Left renal cortex interstitium (tissue), 4 donors: Measurements from ENCODE around the gene H2BK1. TPM values are rescaled to one million over a fixed set of nuclear protein-coding genes. Genes with fewer than 3 reads are reported as not detected.

Experiments
- DNase-seq, 4 donors: peaks; one replicate each; pipeline ENCODE4 v3.0.0-alpha.2; 2013; ENCODE audit warnings: low read depth in 4 of 4, low spot score in 2 of 4, missing footprints in 1 of 4
- polyA plus RNA-seq, 4 donors: library from polyadenylated mRNA; unstranded; fragments of 120-200 nt; gene quantifications; one replicate each; pipeline ENCODE4 v1.2.1, GENCODE V29; 2013; ENCODE audit not compliant: insufficient read length in 4 of 4

H2BK1 gene
- not detected for polyA plus RNA-seq

DNA sequence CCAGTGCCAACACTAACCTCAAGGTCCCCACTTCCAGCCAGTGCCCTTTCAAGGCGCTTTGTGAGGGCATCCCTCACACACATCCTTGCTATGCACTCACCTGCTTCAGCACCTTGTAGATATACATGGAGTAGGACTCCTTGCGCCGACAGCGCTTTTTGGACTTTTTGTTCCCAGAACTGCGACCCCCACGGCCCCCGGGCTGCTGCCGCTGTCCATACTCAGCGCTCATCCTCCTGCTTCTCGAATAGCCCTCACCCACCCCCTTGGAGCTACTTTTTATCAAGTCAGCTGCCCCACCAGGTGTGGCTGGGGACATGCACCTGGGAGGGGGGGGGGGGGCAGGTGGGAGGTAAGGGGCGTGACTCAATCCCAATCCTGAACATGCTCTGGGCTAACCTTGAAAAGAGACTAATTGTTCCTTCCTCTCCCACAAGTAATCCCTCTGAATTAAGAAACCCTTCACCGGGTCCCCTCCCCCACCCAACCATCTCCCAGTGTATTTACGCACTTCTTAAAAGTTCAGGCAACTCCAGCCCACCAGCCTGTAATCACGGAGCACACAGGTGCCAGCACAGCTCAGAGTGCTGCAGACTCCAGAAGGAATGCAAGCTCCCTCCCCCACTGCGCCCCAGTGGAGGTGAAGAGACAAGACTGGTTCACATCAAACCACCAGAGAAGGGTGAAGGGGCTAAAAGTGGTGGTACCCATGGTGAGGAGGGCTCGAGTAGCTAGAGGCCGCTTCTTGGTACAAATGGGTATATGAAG lies at the start of gene H2BK1:
Gene H2BK1, minus strand, starts transcription at position 402 of the 768 bp plus-strand sequence. Its CDS starts 170 bp downstream, at position 232.
- DNase-seq: no peak

DNA sequence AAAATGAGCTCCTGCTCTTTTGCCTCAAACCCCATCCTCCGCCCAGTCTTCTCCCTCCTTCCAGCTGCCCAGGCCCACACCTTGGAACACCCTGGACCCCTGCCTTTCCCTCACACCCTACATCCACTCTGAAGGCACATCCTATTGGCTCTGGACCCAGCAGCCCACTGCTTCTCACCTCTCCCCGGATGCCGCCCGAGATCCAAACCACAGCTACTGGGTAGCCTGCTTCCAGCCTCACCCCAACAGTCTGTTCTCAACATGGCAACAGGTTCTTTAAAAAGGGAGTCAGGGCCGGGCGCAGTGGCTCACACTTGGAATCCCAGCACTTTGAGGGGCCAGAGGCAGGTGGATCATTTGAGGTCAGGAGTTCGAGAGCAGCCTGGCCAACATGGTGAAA lies 47.7 kb upstream of the H2BK1 start:
- no peak for DNase-seq

DNA sequence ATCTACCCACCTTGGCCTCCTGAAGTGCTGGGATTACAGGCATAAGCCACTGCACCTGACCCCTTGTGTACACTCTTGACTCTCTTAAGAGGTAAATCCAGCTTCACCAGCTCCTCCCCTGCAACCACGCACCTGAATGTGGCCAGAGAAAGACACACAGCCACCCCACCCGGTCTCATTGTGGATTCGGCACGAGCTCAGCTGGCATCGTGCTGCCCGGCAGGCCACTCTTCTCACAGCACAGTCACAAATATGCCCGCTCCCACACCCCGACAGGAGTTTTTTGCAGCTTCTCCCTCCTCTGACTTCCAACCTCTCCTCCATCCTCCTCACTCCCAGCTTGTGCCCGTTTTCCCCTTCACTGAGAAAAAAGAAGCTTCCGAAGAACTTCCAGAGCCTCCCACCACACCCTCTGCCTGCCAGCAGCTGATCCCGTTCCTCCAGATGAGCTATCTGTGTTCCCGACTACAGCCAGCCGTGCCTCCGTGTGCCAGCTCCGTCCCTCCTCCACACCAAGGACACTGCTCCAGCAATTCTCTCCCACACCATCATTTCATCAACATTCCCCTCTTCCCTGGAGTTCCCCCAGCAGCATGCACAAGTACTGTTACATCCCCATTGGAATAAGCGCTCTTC lies 46.2 kb upstream of the H2BK1 start:
- DNase-seq: no peak

DNA sequence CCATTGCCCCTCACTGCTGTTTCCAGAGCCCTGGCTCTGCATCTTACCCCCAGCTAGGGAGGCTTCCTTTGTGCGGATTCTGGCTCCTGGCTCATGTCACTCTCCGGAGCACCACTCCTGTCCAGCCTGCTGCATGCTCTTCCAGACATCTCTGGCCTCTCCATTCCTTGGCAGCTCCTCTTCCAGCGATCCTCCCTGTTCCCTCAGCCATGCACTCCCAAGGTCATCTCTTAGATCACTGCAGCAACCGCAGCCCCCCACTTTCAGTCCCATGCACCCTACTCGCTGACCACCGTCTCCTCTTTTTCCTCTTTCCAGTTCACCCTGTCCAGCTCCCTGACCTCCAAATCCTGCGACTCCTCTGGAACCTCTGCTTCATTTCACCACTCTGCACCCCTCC lies 45.1 kb upstream of the H2BK1 start:
- DNase-seq: no peak

DNA sequence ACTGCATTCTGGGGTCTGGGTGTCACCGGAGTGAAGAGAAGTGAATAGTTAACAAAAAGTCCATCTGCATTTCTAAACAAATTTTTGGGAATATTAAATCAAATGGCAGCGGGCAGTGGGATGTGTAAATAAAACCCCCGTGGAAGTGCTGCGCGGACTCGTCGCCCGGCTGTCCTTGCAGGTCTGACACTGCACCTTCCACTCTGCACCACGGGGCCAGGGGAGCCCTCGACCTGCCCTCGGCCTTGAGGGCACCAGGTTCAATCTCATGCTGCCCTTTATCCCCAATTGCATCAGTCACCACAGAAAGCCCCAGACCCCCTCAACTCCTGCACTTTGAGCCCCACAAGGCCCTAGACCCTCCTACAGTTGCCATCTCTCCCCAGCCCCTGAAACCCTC lies 44.6 kb upstream of the H2BK1 start:
- no peak for DNase-seq

DNA sequence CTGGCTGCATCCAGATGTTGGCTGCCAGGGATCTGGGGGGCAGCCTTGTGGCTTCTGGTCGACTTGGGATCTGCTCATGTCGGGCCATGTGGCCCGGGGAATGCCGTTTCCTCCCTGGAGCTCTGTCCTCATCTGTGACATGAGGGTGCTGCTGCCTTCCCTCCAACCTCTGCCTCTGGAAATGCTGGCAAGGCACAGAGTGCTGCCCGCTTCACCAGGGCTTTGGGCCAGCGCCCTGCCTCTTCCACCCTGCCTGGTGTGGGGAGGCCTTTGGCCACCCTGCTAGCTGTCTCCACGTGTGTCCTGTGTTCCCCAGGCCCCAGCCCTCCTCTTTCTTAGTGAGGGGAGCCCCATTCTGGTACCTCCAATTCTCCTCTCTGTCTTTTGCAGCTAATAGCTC lies 44.0 kb upstream of the H2BK1 start:
- DNase-seq: no peak

DNA sequence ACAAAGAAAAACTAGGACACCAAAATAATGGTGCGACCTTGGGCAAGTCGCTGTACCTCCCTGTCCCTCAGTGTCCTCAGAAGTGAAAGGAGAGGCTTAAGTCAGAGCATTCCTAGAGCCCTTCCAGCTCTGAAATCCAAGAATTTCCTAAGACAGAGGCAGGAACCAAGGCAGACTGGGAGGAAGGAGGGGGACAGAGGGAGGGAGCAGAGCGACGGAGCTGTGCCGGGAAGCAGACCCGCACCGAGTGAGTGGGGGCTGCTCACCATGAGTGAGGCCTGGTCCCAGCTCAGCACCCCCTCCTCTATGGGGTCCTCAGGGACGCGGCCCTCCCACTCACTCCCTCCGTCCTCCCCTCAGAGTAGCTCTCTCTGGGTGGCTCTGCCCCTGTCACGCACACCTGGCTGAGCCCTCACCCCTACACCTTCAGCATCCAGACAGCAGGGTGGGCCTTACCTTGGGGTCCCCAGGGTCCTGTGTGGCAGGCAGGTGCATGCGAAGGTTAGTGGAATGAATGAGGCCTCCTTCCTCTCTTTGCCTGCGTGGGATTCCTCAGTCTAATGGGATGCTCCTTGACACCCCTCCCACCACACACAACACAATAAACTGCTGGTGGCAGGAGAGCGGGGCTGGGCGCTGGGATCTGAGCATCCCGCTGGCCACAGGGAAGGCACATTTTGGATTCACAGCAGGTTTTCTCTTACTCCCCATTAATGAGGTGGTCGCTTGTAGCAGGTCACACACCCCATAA lies 42.8 kb upstream of the H2BK1 start:
- DNase-seq: no peak

DNA sequence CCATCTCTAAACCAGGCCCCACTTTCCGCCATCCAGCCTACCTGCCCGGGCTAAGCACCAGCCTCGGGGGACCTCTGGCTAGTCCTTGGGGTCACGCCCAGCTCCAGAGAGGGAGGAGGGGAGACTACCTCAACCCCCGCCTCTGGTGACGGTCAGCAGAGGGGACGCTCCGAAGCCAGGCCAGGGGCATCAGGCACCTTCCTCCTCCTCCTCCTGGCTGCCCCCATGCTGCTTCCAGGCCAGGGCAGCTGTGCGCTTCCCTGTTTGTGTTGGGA lies 42.2 kb upstream of the H2BK1 start:
- DNase-seq: no peak

DNA sequence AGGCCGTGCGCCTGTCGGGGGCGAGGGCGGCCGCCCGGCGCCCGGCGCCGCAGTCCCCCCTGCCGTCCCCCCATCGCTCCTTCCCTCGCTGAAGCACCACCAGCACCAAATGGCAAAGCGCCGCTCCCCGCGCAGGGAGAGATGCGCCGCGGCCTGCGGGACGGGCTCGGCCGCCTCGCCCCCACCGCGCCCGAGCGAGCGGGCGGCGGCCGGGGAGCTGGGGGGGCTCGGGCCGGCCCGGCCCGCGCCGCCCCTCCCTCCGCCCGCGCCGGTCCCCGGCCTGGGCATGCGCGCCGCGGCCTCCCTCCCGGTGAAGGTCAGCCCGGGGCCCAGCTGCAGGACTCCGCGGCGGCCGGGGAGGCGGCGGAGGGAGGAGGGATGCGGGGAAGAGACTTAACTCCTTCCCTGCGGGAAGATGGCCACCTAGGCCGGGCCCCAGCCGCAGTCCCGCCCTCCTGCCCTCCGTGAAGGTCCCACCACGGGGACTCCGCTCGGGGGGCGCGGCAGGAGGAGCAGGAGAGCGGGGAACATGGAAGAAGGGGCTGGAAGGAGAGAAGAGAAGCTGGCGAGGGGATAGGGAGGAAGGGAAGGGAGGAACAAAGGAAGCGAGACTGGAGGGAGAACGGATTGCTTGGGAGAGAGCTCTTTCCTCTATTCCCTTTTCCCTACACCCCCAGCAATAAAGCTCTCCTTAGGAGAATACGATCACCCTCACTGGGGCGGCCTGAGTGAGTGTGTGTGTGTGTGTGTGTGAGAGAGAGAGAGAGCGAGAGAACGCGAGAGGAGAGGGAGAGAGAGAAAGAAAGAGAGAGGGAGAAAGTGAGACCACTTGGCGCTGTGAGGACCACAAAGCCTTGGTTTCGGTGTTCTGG lies 41.6 kb upstream of the H2BK1 start:
- peak in 1 of 4 donors; percentile 65 for DNase-seq

DNA sequence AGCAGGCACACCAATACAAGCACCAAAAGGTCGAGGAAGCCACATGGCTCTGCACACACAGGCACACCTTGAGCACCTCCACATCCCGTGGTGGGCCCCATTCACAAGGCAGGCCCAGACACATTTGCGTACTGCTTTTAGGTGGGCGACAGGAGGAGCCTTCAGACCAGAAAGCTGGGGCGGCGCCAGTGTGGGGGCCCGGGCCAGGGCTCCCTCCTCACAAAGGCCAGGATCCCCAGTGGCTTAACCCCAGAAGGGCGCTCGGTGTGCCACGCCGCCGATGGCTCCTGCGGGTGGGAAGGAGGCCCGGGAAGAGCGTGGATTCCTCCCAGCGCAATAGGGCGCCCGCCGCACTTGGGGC lies 41.0 kb upstream of the H2BK1 start:
- no peak for DNase-seq

DNA sequence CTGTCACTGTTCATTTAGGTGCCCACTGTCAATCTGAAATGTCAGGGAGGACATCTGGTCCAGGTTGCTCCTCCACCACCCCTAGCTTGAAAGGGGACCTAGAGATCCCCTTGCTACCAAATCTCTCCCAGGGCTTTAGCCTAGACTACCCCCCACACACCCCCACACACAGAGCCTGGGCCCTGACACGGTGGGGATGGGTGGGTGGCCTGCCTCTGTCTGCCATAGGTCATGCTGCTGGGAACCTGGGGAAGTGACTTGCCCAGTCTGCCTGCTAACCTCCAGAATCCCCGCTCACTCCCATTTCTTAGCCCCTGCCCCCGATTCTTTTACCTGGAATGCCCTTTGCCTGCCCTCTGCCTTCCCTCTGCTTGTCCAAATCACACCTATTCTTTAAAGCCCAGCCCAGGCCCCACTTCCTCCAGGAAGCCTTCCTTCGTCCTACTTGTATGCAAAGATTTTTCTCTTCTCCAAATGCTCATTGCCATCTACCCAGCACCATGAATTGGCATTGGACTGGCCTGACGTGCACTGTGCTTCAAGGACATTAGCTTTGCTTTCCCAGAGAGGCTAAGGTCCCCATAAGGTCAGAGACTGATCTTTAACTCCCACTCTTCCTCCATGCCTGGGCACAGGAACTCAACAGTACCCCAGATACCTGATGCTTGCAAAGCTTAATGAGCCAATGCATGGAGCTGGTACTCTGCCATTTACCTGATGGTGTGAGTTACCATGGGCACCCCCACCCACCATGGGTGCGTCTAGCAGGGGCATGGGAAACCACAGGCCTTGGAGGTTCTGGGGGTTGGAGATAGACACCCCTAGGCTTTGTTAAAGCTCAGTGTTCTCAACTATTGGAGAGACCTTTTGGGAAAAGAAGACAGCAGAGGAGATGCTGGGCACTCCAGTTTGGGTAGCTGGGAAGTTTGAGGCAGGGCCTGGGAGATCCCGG lies 40.2 kb upstream of the H2BK1 start:
- no peak for DNase-seq

DNA sequence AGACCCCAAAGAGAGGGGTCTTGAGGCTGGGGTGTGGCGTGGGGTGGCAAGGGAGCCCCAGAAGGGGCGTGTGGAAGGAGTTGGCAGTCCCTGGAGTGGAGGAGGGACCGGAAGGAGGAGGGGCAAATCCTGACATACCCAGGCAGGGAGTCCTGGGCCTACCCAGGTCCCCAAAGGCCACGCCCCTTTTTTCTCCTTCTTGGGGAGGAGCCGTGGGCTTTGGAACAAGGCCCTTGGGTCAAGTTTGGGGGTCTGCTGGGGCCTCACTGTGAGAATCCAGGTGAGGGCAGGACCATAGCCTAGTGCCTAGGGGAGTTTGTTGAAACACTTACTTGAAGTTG lies 39.4 kb upstream of the H2BK1 start:
- DNase-seq: no peak

DNA sequence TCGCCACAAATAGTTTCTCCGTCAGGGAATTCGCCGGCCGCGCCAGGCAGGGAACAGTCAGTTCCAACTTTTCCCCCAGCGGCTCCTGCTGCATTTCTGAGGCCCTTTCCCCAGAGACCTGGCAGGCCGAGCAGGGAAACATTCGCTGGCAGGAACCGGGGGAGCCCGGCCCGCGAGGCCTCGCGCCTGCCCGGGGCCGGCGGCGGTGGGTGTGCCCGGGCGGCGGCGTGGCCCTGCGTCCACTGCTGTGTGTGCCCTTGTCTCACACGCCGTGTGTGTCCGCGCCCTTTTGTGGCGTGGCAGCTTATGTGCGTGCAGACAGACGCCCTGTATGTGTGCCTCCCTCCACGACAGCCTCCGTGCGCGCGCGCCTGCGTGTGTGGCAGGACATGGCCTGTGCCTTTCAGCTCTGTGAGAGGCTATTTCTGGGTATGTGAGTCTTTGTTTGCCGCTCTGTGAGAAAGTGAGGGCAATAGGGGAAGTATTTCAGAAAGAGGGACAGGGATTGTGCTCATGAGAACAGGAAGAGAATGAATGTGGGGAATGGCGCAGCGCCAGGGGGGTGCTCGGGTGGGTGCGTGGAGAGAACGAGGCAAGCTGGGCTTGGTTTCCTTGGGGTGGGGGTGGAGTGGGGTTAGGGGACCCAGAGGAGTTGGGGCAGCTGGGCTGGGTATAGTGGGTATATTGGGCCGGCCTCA lies 38.9 kb upstream of the H2BK1 start:
- no peak for DNase-seq

DNA sequence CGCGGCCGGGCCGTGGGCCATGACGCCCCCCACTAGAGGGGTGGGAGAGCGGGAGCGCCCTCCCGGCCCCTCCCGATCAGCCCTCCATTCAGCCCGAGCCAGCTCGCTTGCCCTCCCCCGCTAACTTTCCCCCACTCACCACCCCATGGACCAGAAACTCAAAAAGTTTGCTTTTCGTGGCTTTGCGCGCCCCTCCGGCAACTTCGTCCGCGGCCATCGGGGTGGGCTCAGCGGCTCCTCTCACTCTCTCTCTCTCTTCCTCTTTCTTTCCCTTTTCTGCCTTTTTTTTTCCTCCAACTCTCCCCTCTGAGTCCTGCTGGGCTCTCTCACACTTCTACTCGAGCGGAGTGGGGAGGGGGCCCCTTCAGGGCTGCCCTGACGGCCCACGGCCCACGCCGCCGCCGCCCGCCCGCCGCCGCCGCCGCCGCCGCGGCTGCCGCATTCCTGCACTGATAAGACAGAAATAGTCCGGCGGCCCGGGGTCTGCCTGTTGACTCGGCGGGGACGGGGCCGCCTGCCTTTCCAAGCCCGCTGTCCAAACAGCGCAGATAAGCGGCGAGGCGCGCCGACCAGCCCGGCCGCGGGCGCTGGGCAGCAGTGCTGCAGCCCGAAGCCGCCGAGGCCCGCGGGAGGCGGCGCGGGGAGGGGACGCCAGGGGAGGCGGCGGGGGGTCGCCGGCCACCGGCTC lies 38.2 kb upstream of the H2BK1 start, which contains the start of gene SMARCD3:
Gene SMARCD3, minus strand, starts transcription at position 349 of the 688 bp plus-strand sequence. Its CDS starts 132 bp downstream, at position 217.
- DNase-seq: peak in 1 of 4 donors; percentile 59

DNA sequence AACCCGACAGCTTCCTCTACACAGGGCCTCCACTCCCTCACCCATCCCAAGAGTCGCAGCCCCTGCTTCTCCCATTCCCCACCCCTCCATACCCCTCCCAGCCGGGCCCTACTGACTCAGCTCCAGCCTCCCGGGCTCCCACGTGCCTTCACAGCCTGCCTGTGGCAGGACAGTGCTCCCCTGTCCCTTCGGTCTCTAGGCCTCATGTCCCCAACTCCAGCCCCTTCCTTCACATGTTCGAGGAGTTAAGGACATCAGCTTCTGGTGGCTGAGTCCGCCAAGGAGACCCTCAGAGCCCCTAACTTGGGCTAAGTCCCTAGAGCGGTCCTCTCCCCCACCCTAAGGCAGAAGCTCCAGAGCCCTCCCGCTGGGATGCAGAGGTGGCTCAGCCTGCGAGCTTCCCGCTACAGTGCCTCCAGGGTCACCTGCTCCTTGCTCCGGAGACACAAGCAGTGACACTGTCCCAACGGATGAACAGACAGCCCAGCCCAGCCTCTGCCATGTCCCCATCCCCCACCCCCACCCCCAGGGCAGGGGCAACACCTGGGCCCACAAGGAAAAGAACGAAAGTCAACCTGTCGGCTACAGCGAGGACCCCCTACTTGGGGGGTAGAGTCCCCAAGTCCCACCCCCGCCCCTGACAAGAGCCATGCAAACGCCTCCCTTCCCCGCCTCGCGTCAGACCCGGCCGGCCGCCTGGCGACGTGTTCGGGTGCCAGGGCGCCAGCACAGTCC lies 37.5 kb upstream of the H2BK1 start:
- DNase-seq: no peak

DNA sequence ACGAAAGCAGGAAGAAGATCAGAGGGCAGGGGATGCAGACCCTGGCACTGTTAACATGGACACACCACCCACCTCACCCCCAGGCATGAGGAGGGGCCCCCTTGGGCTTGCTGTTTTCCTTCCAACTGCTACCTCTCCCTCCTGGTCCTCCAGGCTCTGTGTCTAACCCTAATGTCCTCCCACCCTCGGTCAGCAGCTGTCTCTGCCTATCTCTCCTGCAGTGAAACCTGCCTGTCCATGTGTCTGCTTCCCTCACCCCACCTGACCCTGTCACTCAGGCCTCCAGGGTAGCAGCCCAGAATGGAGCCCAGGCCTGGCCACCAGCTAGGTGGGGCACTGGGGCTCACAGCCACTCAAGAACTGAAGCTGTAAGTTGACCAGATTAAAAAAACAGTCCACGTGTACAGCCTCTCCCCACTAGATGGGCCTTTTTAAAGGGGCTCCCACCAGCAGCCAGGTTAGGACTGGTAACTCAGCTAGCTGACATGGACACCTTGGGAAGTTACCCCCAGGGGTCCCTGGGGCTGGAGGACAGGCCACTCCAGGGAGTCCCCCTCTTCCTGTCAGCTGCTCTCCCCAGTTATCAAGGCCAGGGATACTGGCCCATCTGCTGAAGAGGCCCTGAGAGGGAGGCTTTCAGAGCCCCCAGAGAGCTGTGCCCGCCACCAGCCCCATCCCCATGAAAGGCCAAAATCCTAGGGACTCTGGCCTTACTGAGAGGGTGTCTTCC lies 36.7 kb upstream of the H2BK1 start:
- DNase-seq: no peak
